HCT116 (cell line): Measurements from ENCODE around the gene SUPT3H. TPM values are rescaled to one million over a fixed set of nuclear protein-coding genes. Genes with fewer than 3 reads are reported as not detected.

Source experiments
- ATAC-seq: fragments of 200-7000 bp; cut with Tn5 transposase; 2 replicates; pipeline ENCODE4 v1.9.1; 2020; ENCODE audit warnings: mild to moderate bottlenecking, moderate library complexity
- BruUV-seq: library from RNA; stranded (reverse); fragments of 400-500 nt; replicated peaks from 2 replicates; lab custom pipeline; 2021; lab: Mats Ljungman, UMichigan
- CTCF ChIA-PET: fragments of 300-600 bp; sonication (Branson Sonifier 250); formaldehyde crosslinking; loops from one replicate; lab custom pipeline; 2021; ENCODE audit warnings: antibody characterized with exemption; lab: Charles Lee
- POLR2A ChIA-PET: fragments of 300-600, 350-600 bp; sonication (Branson Sonifier 250); formaldehyde crosslinking; loops from one replicate; lab custom pipeline; 2021; ENCODE audit warnings: antibody characterized with exemption; lab: Charles Lee
- RAD21 ChIA-PET, 2 experiments: fragments of 300-600 bp; sonication (Branson Sonifier 250); formaldehyde crosslinking; loops; one replicate each; lab custom pipeline; 2023; ENCODE audit warnings: low total read pairs in 2 of 2; ENCODE audit not compliant: uncharacterized antibody in 2 of 2, unreplicated experiment in 2 of 2, low non-redundant PET in 1 of 2; lab: Charles Lee
- DNase-seq: peaks from one replicate; pipeline ENCODE4 v3.0.0-alpha.2; 2010; ENCODE audit warnings: low read depth, low spot score
- H2AFZ ChIP-seq: fragments of 200-600 bp; shearing (Covaris generic), sonication (generic); 2 replicates; pipeline ENCODE4 v1.6.1; 2017; ENCODE audit warnings: low read depth, mixed run types, mixed read lengths, antibody characterized with exemption, low read length; ENCODE audit not compliant: poor library complexity, severe bottlenecking
- H3K27ac ChIP-seq: 2 replicates; pipeline ENCODE4 v1.5.1; 2012; ENCODE audit warnings: low read depth, low read length
- H3K27me3 ChIP-seq: fragments of 200-600 bp; sonication (generic); 2 replicates; pipeline ENCODE4 v1.6.1; 2016; ENCODE audit warnings: mixed run types, low read length, mixed read lengths; ENCODE audit not compliant: insufficient read depth
- H3K36me3 ChIP-seq, 2 experiments: fragments of 200-500 bp in 1 of 2; fragments of 200-600 bp in 1 of 2; sonication (Bioruptor generic) in 1 of 2; sonication (generic) in 1 of 2; 2 replicates each; pipeline versions ENCODE4 v1.5.1 to v1.6.1; 2014 to 2016; ENCODE audit warnings: low read length in 2 of 2, inconsistent platforms in 1 of 2, mixed read lengths in 1 of 2, mixed run types in 1 of 2; ENCODE audit not compliant: insufficient read depth in 2 of 2, control insufficient read depth in 1 of 2
- H3K4me1 ChIP-seq, 2 experiments: fragments of 200-600 bp in 1 of 2; sonication (generic) in 1 of 2; 2 replicates each; pipeline versions ENCODE4 v1.5.1 to v1.6.1; 2012 to 2017; ENCODE audit warnings: low read length in 2 of 2, inconsistent platforms in 1 of 2, mild to moderate bottlenecking in 1 of 2, mixed read lengths in 1 of 2, mixed run types in 1 of 2, moderate library complexity in 1 of 2; ENCODE audit not compliant: insufficient read depth in 2 of 2, control insufficient read depth in 1 of 2
- H3K4me2 ChIP-seq: fragments of 200-600 bp; sonication (generic); 2 replicates; pipeline ENCODE4 v1.6.1; 2017; ENCODE audit warnings: mixed run types, low read length, mixed read lengths
- H3K4me3 ChIP-seq, 2 experiments: fragments of 200-600 bp in 1 of 2; sonication (generic) in 1 of 2; replicated peaks in 1 of 2; 2 replicates each; pipeline ENCODE4 v1.5.1; 2011 to 2016; ENCODE audit warnings: low read length in 2 of 2, control low read depth in 1 of 2, low read depth in 1 of 2, mild to moderate bottlenecking in 1 of 2, mixed read lengths in 1 of 2, mixed run types in 1 of 2
- H3K79me2 ChIP-seq: fragments of 200-600 bp; sonication (generic); 2 replicates; pipeline ENCODE4 v1.6.1; 2017; ENCODE audit warnings: mild to moderate bottlenecking, mixed run types, low read length, moderate library complexity, mixed read lengths; ENCODE audit not compliant: insufficient read depth
- H3K9ac ChIP-seq: fragments of 200-600 bp; sonication (generic); 2 replicates; pipeline ENCODE4 v1.6.1; 2016; ENCODE audit warnings: low read length, mixed read lengths
- H3K9me2 ChIP-seq: fragments of 200-600 bp; sonication (generic), shearing (Covaris generic); 2 replicates; pipeline ENCODE4 v1.6.1; 2017; ENCODE audit warnings: mixed run types, mild to moderate bottlenecking, moderate library complexity; ENCODE audit not compliant: insufficient read depth
- H3K9me3 ChIP-seq, 2 experiments: fragments of 200-500 bp in 1 of 2; fragments of 200-600 bp in 1 of 2; sonication (Bioruptor generic) in 1 of 2; sonication (generic) in 1 of 2; 2 replicates each; pipeline ENCODE4 v1.6.1; 2014 to 2017; ENCODE audit warnings: low read length in 2 of 2, mixed read lengths in 2 of 2, inconsistent platforms in 1 of 2, low read depth in 1 of 2, mild to moderate bottlenecking in 1 of 2, mixed run types in 1 of 2, moderate library complexity in 1 of 2; ENCODE audit not compliant: control insufficient read depth in 1 of 2, insufficient read depth in 1 of 2
- H4K20me1 ChIP-seq: fragments of 200-600 bp; sonication (generic), shearing (Covaris generic); 2 replicates; pipeline ENCODE4 v1.6.1; 2017; ENCODE audit warnings: mixed run types, mild to moderate bottlenecking, moderate library complexity; ENCODE audit not compliant: insufficient read depth
- CEBPB ChIP-seq: IDR thresholded peaks from 2 replicates; pipeline ENCODE4 v1.6.1; 2012; ENCODE audit warnings: low read depth
- JUND ChIP-seq: IDR thresholded peaks from 2 replicates; pipeline ENCODE4 v1.6.1; 2012
- MAX ChIP-seq: IDR thresholded peaks from 2 replicates; pipeline ENCODE4 v1.6.1; 2012
- POLR2AphosphoS5 ChIP-seq: IDR thresholded peaks from 2 replicates; pipeline ENCODE4 v1.6.1; 2011; ENCODE audit warnings: mild to moderate bottlenecking, low read depth, low read length, moderate library complexity
- REST ChIP-seq: IDR thresholded peaks from 2 replicates; pipeline ENCODE4 v1.6.1; 2012; ENCODE audit warnings: low read depth
- SP1 ChIP-seq: IDR thresholded peaks from 2 replicates; pipeline ENCODE4 v1.6.1; 2012; ENCODE audit warnings: low read depth
- TCF7L2 ChIP-seq: IDR thresholded peaks from 2 replicates; pipeline ENCODE4 v1.7.0; 2011; ENCODE audit warnings: borderline replicate concordance, inconsistent platforms; ENCODE audit not compliant: insufficient read depth, insufficient read length; ENCODE audit errors: extremely low read depth
- ZNF274 ChIP-seq: fragments of 200-500 bp; sonication (Bioruptor generic); IDR thresholded peaks from 2 replicates; pipeline ENCODE4 v1.6.1; 2014; ENCODE audit warnings: mild to moderate bottlenecking, low read depth, low read length, inconsistent platforms
- intact Hi-C: fragments of 100-400 bp; cut with micrococcal nuclease; formaldehyde crosslinking; loops from 2 replicates; pipeline ENCODE4 v1.10.0; 2022
- total RNA-seq: library from RNA; stranded (reverse); gene quantifications from one replicate; pipeline ENCODE4 v1.2.1, GENCODE V29; 2021; ENCODE audit not compliant: unreplicated experiment

The SUPT3H gene
- total RNA-seq, 1 experiment from 2014 or later, result 7.4 TPM

GRCh38 chr6:44976677-44977641 is 400.8 kb downstream of the SUPT3H start:
- no peak overlapping the region for H2AFZ ChIP-seq
- no peaks in the 10 kb centered on the region for H3K4me1 ChIP-seq
- no peaks in the 10 kb centered on the region for H3K79me2 ChIP-seq
- ATAC-seq, result no peak
- H3K4me2 ChIP-seq, result no peak overlapping the region
- RAD21 ChIA-PET, result no interaction called here
- no peak overlapping the region for H3K9ac ChIP-seq
- no peaks in the 10 kb centered on the region for H3K9me2 ChIP-seq
- POLR2A ChIA-PET, result no interaction called here
- H4K20me1 ChIP-seq, result no peaks in the 10 kb centered on the region
- no peaks in the 10 kb centered on the region for H3K36me3 ChIP-seq
- H3K27me3 ChIP-seq, result no peaks in the 10 kb centered on the region
- intact Hi-C loops, result no loop called here
- TF ChIP-seq MAX (no peak), SP1 (no peak), CEBPB (no peak), ZNF274 (no peak), REST (no peak), JUND (no peak), TCF7L2 (no peak), POLR2AphosphoS5 (no peak)
- no peak overlapping the region for H3K27ac ChIP-seq
- no peaks in the 10 kb centered on the region for H3K9me3 ChIP-seq
- H3K4me3 ChIP-seq, result no peak overlapping the region
- CTCF ChIA-PET, result no interaction called here
- BruUV-seq, result no TSS peak
- DNase-seq, result no peak
